ENCODE data around the gene CRYBG1. TPM values are rescaled to one million over a fixed set of nuclear protein-coding genes. Genes with fewer than 3 reads are reported as not detected.

The CRYBG1 gene
- total RNA-seq, 2 experiments from 2014 or later = 20.8 to 21.1 TPM

DNA sequence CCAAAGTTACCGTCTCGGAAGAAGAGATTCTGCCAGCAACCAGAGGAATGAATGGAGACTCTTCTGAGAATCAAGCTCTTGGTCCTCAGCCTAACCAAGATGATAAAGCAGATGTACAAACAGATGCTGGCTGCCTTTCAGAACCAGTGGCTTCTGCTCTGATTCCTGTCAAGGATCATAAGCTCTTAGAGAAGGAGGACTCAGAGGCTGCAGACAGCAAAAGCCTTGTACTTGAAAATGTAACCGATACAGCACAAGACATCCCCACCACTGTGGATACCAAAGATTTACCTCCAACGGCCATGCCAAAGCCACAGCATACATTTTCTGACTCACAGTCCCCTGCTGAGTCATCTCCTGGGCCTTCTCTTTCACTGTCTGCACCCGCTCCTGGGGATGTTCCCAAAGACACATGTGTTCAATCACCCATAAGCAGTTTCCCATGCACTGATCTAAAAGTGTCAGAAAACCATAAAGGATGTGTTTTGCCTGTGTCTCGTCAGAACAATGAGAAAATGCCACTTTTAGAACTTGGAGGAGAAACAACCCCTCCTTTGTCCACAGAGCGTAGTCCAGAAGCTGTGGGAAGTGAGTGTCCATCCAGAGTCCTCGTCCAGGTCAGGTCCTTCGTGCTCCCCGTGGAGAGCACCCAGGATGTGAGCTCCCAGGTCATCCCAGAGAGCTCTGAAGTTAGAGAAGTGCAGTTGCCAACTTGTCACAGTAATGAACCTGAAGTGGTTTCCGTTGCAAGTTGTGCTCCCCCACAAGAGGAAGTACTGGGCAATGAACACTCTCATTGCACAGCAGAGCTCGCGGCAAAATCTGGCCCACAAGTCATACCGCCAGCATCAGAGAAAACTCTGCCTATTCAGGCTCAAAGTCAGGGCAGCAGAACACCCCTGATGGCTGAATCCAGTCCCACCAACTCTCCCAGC is 159.2 kb downstream of the CRYBG1 start:
- no peaks in the 10 kb centered on the region for H3K9me3 Mint-ChIP-seq
- ChIA-PET POLR2A (interaction anchor here (0.6 to 5.0 kb wide), 14 partner anchors 9 to 1656 kb away, joined by 3 to 70 read pairs (median 4); partner anchors contain the start of genes QRSL1 and RTN4IP1), CTCF (interaction anchor here (0.7 to 9.0 kb wide), 7 partner anchors 8 to 74 kb away, joined by 3 to 80 read pairs (median 4); no protein-coding TSS in a partner anchor)
- intact Hi-C loops (cut with micrococcal nuclease) = loop anchor here (2.0 to 5.0 kb wide), 2 partner anchors 15 to 422 kb away; no protein-coding TSS in a partner anchor
- DNase-seq (peak; percentile 94), ATAC-seq (peak; percentile 59)
- TF ChIP-seq, protein P1, sequence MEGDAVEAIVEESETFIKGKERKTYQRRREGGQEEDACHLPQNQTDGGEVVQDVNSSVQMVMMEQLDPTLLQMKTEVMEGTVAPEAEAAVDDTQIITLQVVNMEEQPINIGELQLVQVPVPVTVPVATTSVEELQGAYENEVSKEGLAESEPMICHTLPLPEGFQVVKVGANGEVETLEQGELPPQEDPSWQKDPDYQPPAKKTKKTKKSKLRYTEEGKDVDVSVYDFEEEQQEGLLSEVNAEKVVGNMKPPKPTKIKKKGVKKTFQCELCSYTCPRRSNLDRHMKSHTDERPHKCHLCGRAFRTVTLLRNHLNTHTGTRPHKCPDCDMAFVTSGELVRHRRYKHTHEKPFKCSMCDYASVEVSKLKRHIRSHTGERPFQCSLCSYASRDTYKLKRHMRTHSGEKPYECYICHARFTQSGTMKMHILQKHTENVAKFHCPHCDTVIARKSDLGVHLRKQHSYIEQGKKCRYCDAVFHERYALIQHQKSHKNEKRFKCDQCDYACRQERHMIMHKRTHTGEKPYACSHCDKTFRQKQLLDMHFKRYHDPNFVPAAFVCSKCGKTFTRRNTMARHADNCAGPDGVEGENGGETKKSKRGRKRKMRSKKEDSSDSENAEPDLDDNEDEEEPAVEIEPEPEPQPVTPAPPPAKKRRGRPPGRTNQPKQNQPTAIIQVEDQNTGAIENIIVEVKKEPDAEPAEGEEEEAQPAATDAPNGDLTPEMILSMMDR (IDR thresholded peaks at IDR 0.05) = no peak
- H3K27me3 Mint-ChIP-seq = no peaks in the 10 kb centered on the region
- H3K4me1 Mint-ChIP-seq (ENCODE audit: low read depth) = peaks cover 61% of the 10 kb centered on the region
- H3K4me3 Mint-ChIP-seq = peak overlapping the region; percentile 77
- peak overlapping the region; percentile 99 for H3K27ac Mint-ChIP-seq
- H3K36me3 Mint-ChIP-seq (ENCODE audit: low read depth) = peaks cover 26% of the 10 kb centered on the region

GRCh38 chr6:106520711-106521401 is 160.3 kb downstream of the CRYBG1 start:
- ATAC-seq (peak; percentile 70), DNase-seq (peak; percentile 93)
- Mint-ChIP-seq H3K27me3 (no peaks in the 10 kb centered on the region), H3K4me3 (peak overlapping the region; percentile 77), H3K27ac (peak overlapping the region; percentile 99), H3K36me3 (ENCODE audit: low read depth) (peaks cover 30% of the 10 kb centered on the region), H3K9me3 (no peaks in the 10 kb centered on the region), H3K4me1 (ENCODE audit: low read depth) (peaks cover 65% of the 10 kb centered on the region)
- ChIA-PET CTCF (interaction anchor here (0.8 to 9.0 kb wide), 6 partner anchors 9 to 76 kb away, joined by 3 to 80 read pairs (median 4); no protein-coding TSS in a partner anchor), POLR2A (interaction anchor here (0.7 to 5.0 kb wide), 10 partner anchors 9 to 916 kb away, joined by 3 to 70 read pairs (median 6); no protein-coding TSS in a partner anchor)
- intact Hi-C loops (cut with micrococcal nuclease) = loop anchor here (2.0 to 5.0 kb wide), 2 partner anchors 14 to 424 kb away; no protein-coding TSS in a partner anchor
- TF ChIP-seq, protein P1 (IDR thresholded peaks at IDR 0.05) = no peak

- Mint-ChIP-seq H3K4me1 (ENCODE audit: low read depth) (peaks cover 66% of the 10 kb centered on the region), H3K27ac (peak overlapping the region; percentile 99), H3K9me3 (no peaks in the 10 kb centered on the region), H3K27me3 (no peaks in the 10 kb centered on the region), H3K36me3 (ENCODE audit: low read depth) (peaks cover 27% of the 10 kb centered on the region), H3K4me3 (peak overlapping the region; percentile 77)
- POLR2A ChIA-PET = interaction anchor here (0.9 to 5.0 kb wide), 4 partner anchors 12 to 329 kb away, joined by 3 to 70 read pairs (median 34); no protein-coding TSS in a partner anchor
- CTCF ChIA-PET = interaction anchor here (0.8 to 9.0 kb wide), 6 partner anchors 11 to 44 kb away, joined by 3 to 80 read pairs (median 4); no protein-coding TSS in a partner anchor
- DNase-seq (no peak), ATAC-seq (no peak)
- intact Hi-C loops (cut with micrococcal nuclease) = loop anchor here (5.0 kb wide), 1 partner anchor 425 kb away; no protein-coding TSS in a partner anchor
- TF ChIP-seq, protein P1 (IDR thresholded peaks at IDR 0.05) = no peak
Observed at GRCh38 chr6:106522562-106523250, 162.2 kb downstream of the CRYBG1 start.

- intact Hi-C loops (cut with micrococcal nuclease) = no loop called here
- TF ChIP-seq, protein P1 (IDR thresholded peaks at IDR 0.05) = no peak
- Mint-ChIP-seq H3K36me3 (ENCODE audit: low read depth) (peaks cover 35% of the 10 kb centered on the region), H3K27ac (peak overlapping the region; percentile 90), H3K27me3 (no peaks in the 10 kb centered on the region), H3K4me1 (ENCODE audit: low read depth) (peaks cover 70% of the 10 kb centered on the region), H3K9me3 (no peaks in the 10 kb centered on the region), H3K4me3 (peak overlapping the region; percentile 77)
- CTCF ChIA-PET = interaction anchor here (0.8 to 9.0 kb wide), 6 partner anchors 8 to 41 kb away, joined by 3 to 80 read pairs (median 3); no protein-coding TSS in a partner anchor
- DNase-seq = no peak
- POLR2A ChIA-PET = interaction anchor here (1.0 to 3.3 kb wide), 5 partner anchors 8 to 20 kb away, joined by 3 to 13 read pairs (median 4); no protein-coding TSS in a partner anchor
- ATAC-seq = peak; percentile 31
Observed at GRCh38 chr6:106525107-106525881, 164.8 kb downstream of the CRYBG1 start.

Data from activated CD8-positive, alpha-beta T cell treated with anti-CD3 and anti-CD28 coated beads for 36 hours (primary cell).